ENCODE measurements around the gene CLN3. TPM values are rescaled to one million over a fixed set of nuclear protein-coding genes. Genes with fewer than 3 reads are reported as not detected.

The CLN3 gene
- total and polyA plus RNA-seq, 9 of the 15 experiments (the other 6 are each of a cell fraction or from before 2014, with no cell fraction given): 2.5 to 27.1 (median 11.6) TPM

DNA sequence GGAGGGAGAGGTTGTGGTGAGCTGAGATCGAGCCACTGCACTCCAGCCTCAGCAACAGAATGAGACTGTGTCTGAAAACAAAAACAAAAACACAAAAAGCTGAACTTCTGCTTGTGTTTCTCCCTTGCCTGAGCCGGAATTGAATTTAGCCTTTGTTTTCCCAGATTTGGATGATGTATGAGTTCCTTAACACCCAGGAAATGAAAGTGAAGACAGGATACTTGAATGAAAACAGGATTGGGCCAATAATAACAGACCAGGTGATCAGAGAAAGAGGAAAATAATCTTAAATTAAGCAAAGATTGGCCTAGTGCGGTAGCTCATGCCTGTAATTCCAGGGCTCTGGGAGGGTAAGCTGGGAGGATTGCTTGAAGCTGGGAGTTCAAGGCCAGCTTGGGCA is 48.5 kb upstream of the CLN3 start:
- POLR2A ChIA-PET: interaction anchor here (1.5 kb wide), 1 partner anchor 9 kb away, joined by 5 read pairs; no protein-coding TSS in a partner anchor

More for the DNA sequence above, 48.5 kb upstream of the CLN3 start:
- H3K4me1 ChIP-seq (replicated peaks in 1 of 2; ENCODE audit: control insufficient read depth in 2 of 2, insufficient read depth in 2 of 2, low read length in 2 of 2): peaks cover 9 to 14% of the 10 kb centered on the region in 2 experiments; a peak in 4 of 5 replicates
- in situ Hi-C loops (cut with MboI): loop anchor here (25.0 kb wide), 2 partner anchors 172 to 947 kb away; partner anchors contain the start of gene EIF3C
- CTCF ChIA-PET (ENCODE audit: low intra/inter-chr PET ratio): no interaction called here
- no peaks in the 10 kb centered on the region for H3K36me3 ChIP-seq (ENCODE audit: control insufficient read depth, insufficient read depth, low read length)
- no peak overlapping the region for H3K27ac ChIP-seq (ENCODE audit: extremely low read depth, low read depth, low read length)
- ATAC-seq: no peak
- no peaks in the 10 kb centered on the region for H4K20me1 ChIP-seq (replicated peaks; ENCODE audit: control insufficient read depth, insufficient read depth, low read length)
- no peak overlapping the region for H3K4me3 ChIP-seq
- H2AFZ ChIP-seq (ENCODE audit: low read depth, low read length): 0 out of 2 replicates have a peak overlapping the region, but pooled peaks have one; percentile 26
- no peaks in the 10 kb centered on the region for H3K9me3 ChIP-seq (replicated peaks; ENCODE audit: control insufficient read depth, insufficient read depth, low read depth, low read length)
- H3K27me3 ChIP-seq (ENCODE audit: control insufficient read depth in 2 of 2, insufficient read depth in 2 of 2, low read length in 2 of 2): peaks cover 0 to 4% of the 10 kb centered on the region in 2 experiments; a peak in 4 of 5 replicates
- DNase-seq (ENCODE audit: extremely low read depth in 1 of 4, low spot score in 3 of 4): no peak
- intact Hi-C loops (cut with micrococcal nuclease): no loop called here
- H3K9me1 ChIP-seq (ENCODE audit: control insufficient read depth, insufficient read depth, low read length): no peaks in the 10 kb centered on the region
- H3K4me2 ChIP-seq (ENCODE audit: insufficient read depth, low read length): no peak overlapping the region
- no peak overlapping the region for H3K9ac ChIP-seq (ENCODE audit: insufficient read depth in 1 of 2, low read depth in 2 of 2, low read length in 2 of 2)
- WGBS (ENCODE audit: insufficient coverage, low coverage, missing lambda C conversion rate): 59% methylated on average over 3 of the region's 3 CpGs
- no TSS peak for BruUV-seq (replicated peaks)
- no peaks in the 10 kb centered on the region for H3K79me2 ChIP-seq (ENCODE audit: control insufficient read depth, insufficient read depth, low read length)
- TF ChIP-seq HMG20A (CRISPR knock-in tag; conservative IDR thresholded peaks at IDR 0.05) (no peak), LCOR (CRISPR knock-in tag; IDR thresholded peaks at IDR 0.05) (no peak), TCFL5 (CRISPR knock-in tag; conservative IDR thresholded peaks at IDR 0.05) (no peak), COPS2 (conservative IDR thresholded peaks at IDR 0.05) (no peak)
- TF ChIP-seq, protein P1, sequence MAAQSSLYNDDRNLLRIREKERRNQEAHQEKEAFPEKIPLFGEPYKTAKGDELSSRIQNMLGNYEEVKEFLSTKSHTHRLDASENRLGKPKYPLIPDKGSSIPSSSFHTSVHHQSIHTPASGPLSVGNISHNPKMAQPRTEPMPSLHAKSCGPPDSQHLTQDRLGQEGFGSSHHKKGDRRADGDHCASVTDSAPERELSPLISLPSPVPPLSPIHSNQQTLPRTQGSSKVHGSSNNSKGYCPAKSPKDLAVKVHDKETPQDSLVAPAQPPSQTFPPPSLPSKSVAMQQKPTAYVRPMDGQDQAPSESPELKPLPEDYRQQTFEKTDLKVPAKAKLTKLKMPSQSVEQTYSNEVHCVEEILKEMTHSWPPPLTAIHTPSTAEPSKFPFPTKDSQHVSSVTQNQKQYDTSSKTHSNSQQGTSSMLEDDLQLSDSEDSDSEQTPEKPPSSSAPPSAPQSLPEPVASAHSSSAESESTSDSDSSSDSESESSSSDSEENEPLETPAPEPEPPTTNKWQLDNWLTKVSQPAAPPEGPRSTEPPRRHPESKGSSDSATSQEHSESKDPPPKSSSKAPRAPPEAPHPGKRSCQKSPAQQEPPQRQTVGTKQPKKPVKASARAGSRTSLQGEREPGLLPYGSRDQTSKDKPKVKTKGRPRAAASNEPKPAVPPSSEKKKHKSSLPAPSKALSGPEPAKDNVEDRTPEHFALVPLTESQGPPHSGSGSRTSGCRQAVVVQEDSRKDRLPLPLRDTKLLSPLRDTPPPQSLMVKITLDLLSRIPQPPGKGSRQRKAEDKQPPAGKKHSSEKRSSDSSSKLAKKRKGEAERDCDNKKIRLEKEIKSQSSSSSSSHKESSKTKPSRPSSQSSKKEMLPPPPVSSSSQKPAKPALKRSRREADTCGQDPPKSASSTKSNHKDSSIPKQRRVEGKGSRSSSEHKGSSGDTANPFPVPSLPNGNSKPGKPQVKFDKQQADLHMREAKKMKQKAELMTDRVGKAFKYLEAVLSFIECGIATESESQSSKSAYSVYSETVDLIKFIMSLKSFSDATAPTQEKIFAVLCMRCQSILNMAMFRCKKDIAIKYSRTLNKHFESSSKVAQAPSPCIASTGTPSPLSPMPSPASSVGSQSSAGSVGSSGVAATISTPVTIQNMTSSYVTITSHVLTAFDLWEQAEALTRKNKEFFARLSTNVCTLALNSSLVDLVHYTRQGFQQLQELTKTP (IDR thresholded peaks at IDR 0.05; ENCODE audit: low read depth in 1 of 2, partially characterized antibody in 2 of 2): no peak
- TF ChIP-seq, protein P2, sequence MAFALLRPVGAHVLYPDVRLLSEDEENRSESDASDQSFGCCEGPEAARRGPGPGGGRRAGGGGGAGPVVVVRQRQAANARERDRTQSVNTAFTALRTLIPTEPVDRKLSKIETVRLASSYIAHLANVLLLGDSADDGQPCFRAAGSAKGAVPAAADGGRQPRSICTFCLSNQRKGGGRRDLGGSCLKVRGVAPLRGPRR (CRISPR knock-in tag; IDR thresholded peaks at IDR 0.05): no peak
- peak; percentile 6 for FAIRE-seq
